NT2/D1 (cell line): ENCODE measurements around the gene TMEM145.

Experiments used
- DNase-seq: peaks from one replicate; pipeline ENCODE4 v3.0.0-alpha.2; 2011; ENCODE audit warnings: low read depth, low spot score
- H3K27me3 ChIP-seq: 2 replicates; pipeline ENCODE4 v1.6.0; 2011; ENCODE audit warnings: mild to moderate bottlenecking; ENCODE audit not compliant: insufficient read length, insufficient read depth
- H3K36me3 ChIP-seq: 2 replicates; pipeline ENCODE4 v1.6.1; 2011; ENCODE audit warnings: mild to moderate bottlenecking, low read length, mixed read lengths; ENCODE audit not compliant: insufficient read depth, insufficient read length
- H3K4me1 ChIP-seq: 2 replicates; pipeline ENCODE4 v1.5.1; 2011; ENCODE audit not compliant: insufficient read depth, insufficient read length
- H3K4me3 ChIP-seq: 2 replicates; pipeline ENCODE4 v1.5.1; 2011; ENCODE audit warnings: low read depth; ENCODE audit not compliant: insufficient read length
- H3K9ac ChIP-seq: 2 replicates; pipeline ENCODE4 v1.6.0; 2011; ENCODE audit warnings: low read depth; ENCODE audit not compliant: insufficient read length
- H3K9me3 ChIP-seq: 2 replicates; pipeline ENCODE4 v1.5.1; 2011; ENCODE audit warnings: mild to moderate bottlenecking, low read length; ENCODE audit not compliant: insufficient read depth
- SUZ12 ChIP-seq: IDR thresholded peaks from 2 replicates; pipeline ENCODE4 v1.6.1; 2011; ENCODE audit not compliant: insufficient read length, insufficient read depth; ENCODE audit errors: extremely low read depth
- YY1 ChIP-seq: IDR thresholded peaks from 2 replicates; pipeline ENCODE4 v1.6.1; 2011; ENCODE audit not compliant: insufficient read length, insufficient read depth
- ZNF274 ChIP-seq: IDR thresholded peaks from 2 replicates; pipeline ENCODE4 v1.6.1; 2011; ENCODE audit warnings: mild to moderate bottlenecking, low read depth, low read length

The TMEM145 gene

GRCh38 chr19:42283188-42284065 lies 29.7 kb upstream of the TMEM145 start:
- peak overlapping the region; percentile 49 for H3K4me3 ChIP-seq
- H3K9ac ChIP-seq, result peak overlapping the region; percentile 94
- no peaks in the 10 kb centered on the region for H3K27me3 ChIP-seq
- H3K4me1 ChIP-seq, result peaks cover 29% of the 10 kb centered on the region
- no peaks in the 10 kb centered on the region for H3K9me3 ChIP-seq
- peaks cover 28% of the 10 kb centered on the region for H3K36me3 ChIP-seq
- peak; percentile 77 for DNase-seq
- TF ChIP-seq YY1 (no peak), SUZ12 (no peak), ZNF274 (no peak)

- peaks cover 34% of the 10 kb centered on the region for H3K36me3 ChIP-seq
- no peaks in the 10 kb centered on the region for H3K27me3 ChIP-seq
- peak overlapping the region; percentile 42 for H3K4me3 ChIP-seq
- peak overlapping the region; percentile 64 for H3K9ac ChIP-seq
- H3K9me3 ChIP-seq, result no peaks in the 10 kb centered on the region
- DNase-seq, result no peak
- peaks cover 31% of the 10 kb centered on the region for H3K4me1 ChIP-seq
- no peak for TF ChIP-seq ZNF274
- no peak for TF ChIP-seq YY1
These were observed 29.0 kb upstream of the TMEM145 start for GRCh38 chr19:42284066-42284501.

GRCh38 chr19:42284591-42285341 lies 28.3 kb upstream of the TMEM145 start:
- TF ChIP-seq ZNF274 (no peak), SUZ12 (no peak), YY1 (no peak)
- Histone ChIP-seq H3K9ac (peak overlapping the region; percentile 92), H3K4me1 (peaks cover 28% of the 10 kb centered on the region), H3K4me3 (peak overlapping the region; percentile 82), H3K9me3 (no peaks in the 10 kb centered on the region), H3K27me3 (no peaks in the 10 kb centered on the region), H3K36me3 (peaks cover 41% of the 10 kb centered on the region)
- DNase-seq, result no peak

GRCh38 chr19:42285541-42285941 lies 27.6 kb upstream of the TMEM145 start:
- Histone ChIP-seq H3K4me3 (peak overlapping the region; percentile 82), H3K9ac (peak overlapping the region; percentile 92), H3K27me3 (no peaks in the 10 kb centered on the region), H3K4me1 (peaks cover 31% of the 10 kb centered on the region), H3K9me3 (no peaks in the 10 kb centered on the region), H3K36me3 (peaks cover 49% of the 10 kb centered on the region)
- TF ChIP-seq SUZ12 (no peak), ZNF274 (no peak), YY1 (no peak)
- no peak for DNase-seq

GRCh38 chr19:42285988-42286348 lies 27.1 kb upstream of the TMEM145 start:
- Histone ChIP-seq H3K36me3 (peaks cover 53% of the 10 kb centered on the region), H3K4me3 (no peak overlapping the region), H3K4me1 (peaks cover 31% of the 10 kb centered on the region), H3K27me3 (no peaks in the 10 kb centered on the region), H3K9ac (peak overlapping the region; percentile 32), H3K9me3 (no peaks in the 10 kb centered on the region)
- no peak for TF ChIP-seq YY1
- TF ChIP-seq ZNF274, result no peak
- TF ChIP-seq SUZ12, result no peak
- DNase-seq, result no peak

GRCh38 chr19:42286349-42287016 lies 26.6 kb upstream of the TMEM145 start:
- Histone ChIP-seq H3K36me3 (peaks cover 58% of the 10 kb centered on the region), H3K9me3 (no peaks in the 10 kb centered on the region), H3K4me3 (no peak overlapping the region), H3K27me3 (no peaks in the 10 kb centered on the region), H3K9ac (peak overlapping the region; percentile 32), H3K4me1 (peaks cover 33% of the 10 kb centered on the region)
- TF ChIP-seq YY1, result no peak
- TF ChIP-seq ZNF274, result no peak
- no peak for TF ChIP-seq SUZ12
- no peak for DNase-seq

- TF ChIP-seq ZNF274, result no peak
- TF ChIP-seq YY1, result no peak
- no peak for TF ChIP-seq SUZ12
- Histone ChIP-seq H3K36me3 (peaks cover 65% of the 10 kb centered on the region), H3K27me3 (no peaks in the 10 kb centered on the region), H3K4me3 (no peak overlapping the region), H3K4me1 (peaks cover 32% of the 10 kb centered on the region), H3K9ac (peak overlapping the region; percentile 21), H3K9me3 (no peaks in the 10 kb centered on the region)
- no peak for DNase-seq
These were observed 25.9 kb upstream of the TMEM145 start for GRCh38 chr19:42287017-42287826.
